Neural cell (in vitro differentiated cells): ENCODE measurements around the gene FCHO1. TPM values are rescaled to one million over a fixed set of nuclear protein-coding genes. Genes with fewer than 3 reads are reported as not detected.

Experiments
- H2AFZ ChIP-seq: fragments of 200-600, 300-800 bp; sonication (generic), shearing (Covaris generic); 2 replicates; pipeline ENCODE4 v1.6.0; 2014; ENCODE audit warnings: low read depth, mild to moderate bottlenecking, antibody characterized with exemption, low read length, moderate library complexity
- H3F3A ChIP-seq: fragments of 200-600 bp; shearing (Covaris generic); 2 replicates; pipeline ENCODE4 v1.6.1; 2016; ENCODE audit warnings: mild to moderate bottlenecking, moderate library complexity, mixed read lengths, antibody characterized with exemption, low read length; ENCODE audit not compliant: insufficient read depth, poor library complexity, severe bottlenecking
- H3K27ac ChIP-seq: fragments of 200-600, 300-800 bp; sonication (generic), shearing (Covaris generic); 2 replicates; pipeline ENCODE4 v1.5.1; 2014; ENCODE audit warnings: mild to moderate bottlenecking, low read length, moderate library complexity
- H3K27me3 ChIP-seq: fragments of 300-800, 200-600 bp; sonication (generic), shearing (Covaris generic); 2 replicates; pipeline ENCODE4 v1.6.0; 2014; ENCODE audit warnings: mild to moderate bottlenecking, low read depth, low read length, moderate library complexity; ENCODE audit not compliant: insufficient read depth
- H3K36me3 ChIP-seq: fragments of 300-800, 200-600 bp; sonication (generic), shearing (Covaris generic); 2 replicates; pipeline ENCODE4 v1.5.1; 2014; ENCODE audit warnings: mild to moderate bottlenecking, antibody characterized with exemption, low read length, moderate library complexity; ENCODE audit not compliant: insufficient read depth
- H3K4me2 ChIP-seq: fragments of 300-800, 200-600 bp; sonication (generic), shearing (Covaris generic); 2 replicates; pipeline ENCODE4 v1.6.0; 2014; ENCODE audit warnings: mild to moderate bottlenecking, low read length
- H3K4me3 ChIP-seq: fragments of 300-800, 200-600 bp; sonication (generic), shearing (Covaris generic); 2 replicates; pipeline ENCODE4 v1.5.1; 2014; ENCODE audit warnings: mild to moderate bottlenecking, low read length, moderate library complexity
- H3K79me2 ChIP-seq: fragments of 200-600 bp; shearing (Covaris generic); replicated peaks from 2 replicates; pipeline ENCODE4 v1.6.0; 2014; ENCODE audit warnings: mild to moderate bottlenecking, low read length, moderate library complexity; ENCODE audit not compliant: insufficient read depth
- H3K9ac ChIP-seq: fragments of 300-800, 200-600 bp; sonication (generic), shearing (Covaris generic); 2 replicates; pipeline ENCODE4 v1.6.1; 2016; ENCODE audit warnings: mild to moderate bottlenecking, low read length, mixed read lengths
- H3K9me2 ChIP-seq: fragments of 200-600 bp; shearing (Covaris generic); 2 replicates; pipeline ENCODE4 v1.6.1; 2016; ENCODE audit warnings: mild to moderate bottlenecking, low read length, mixed read lengths; ENCODE audit not compliant: insufficient read depth
- H3K9me3 ChIP-seq: fragments of 200-600, 300-800 bp; sonication (generic), shearing (Covaris generic); 2 replicates; pipeline ENCODE4 v1.6.1; 2016; ENCODE audit warnings: mild to moderate bottlenecking, mixed run types, low read length, moderate library complexity, mixed read lengths
- H4K20me1 ChIP-seq: fragments of 200-600 bp; shearing (Covaris generic); 2 replicates; pipeline ENCODE4 v1.6.1; 2016; ENCODE audit warnings: mild to moderate bottlenecking, mixed run types; ENCODE audit not compliant: insufficient read depth
- CTCF ChIP-seq: fragments of 450-650 bp; IDR thresholded peaks from 2 replicates; pipeline ENCODE4 v1.5.1; 2014; ENCODE audit warnings: antibody characterized with exemption, mild to moderate bottlenecking, moderate library complexity; ENCODE audit not compliant: poor library complexity, severe bottlenecking
- EP300 ChIP-seq: fragments of 450-650 bp; conservative IDR thresholded peaks from 2 replicates; pipeline ENCODE4 v1.6.1; 2014; ENCODE audit warnings: antibody characterized with exemption, mild to moderate bottlenecking, moderate library complexity; ENCODE audit not compliant: poor library complexity, severe bottlenecking
- EZH2 ChIP-seq: fragments of 200-600, 300-800 bp; shearing (Covaris generic), sonication (generic); IDR thresholded peaks from 2 replicates; pipeline ENCODE4 v1.6.1; 2014; ENCODE audit warnings: antibody characterized with exemption, low read length, borderline replicate concordance, mild to moderate bottlenecking; ENCODE audit not compliant: insufficient read depth, poor library complexity, severe bottlenecking
- MXI1 ChIP-seq: fragments of 450-650 bp; conservative IDR thresholded peaks from 2 replicates; pipeline ENCODE4 v1.6.1; 2014; ENCODE audit warnings: antibody characterized with exemption, mild to moderate bottlenecking; ENCODE audit not compliant: poor library complexity, severe bottlenecking
- POLR2AphosphoS5 ChIP-seq: IDR thresholded peaks from 2 replicates; pipeline ENCODE4 v1.6.1; 2012
- RAD21 ChIP-seq: fragments of 450-650 bp; conservative IDR thresholded peaks from 2 replicates; pipeline ENCODE4 v1.6.1; 2014; ENCODE audit warnings: antibody characterized with exemption, mild to moderate bottlenecking, moderate library complexity
- SMC3 ChIP-seq: fragments of 450-650 bp; conservative IDR thresholded peaks from 2 replicates; pipeline ENCODE4 v1.6.1; 2014; ENCODE audit warnings: antibody characterized with exemption, mild to moderate bottlenecking, moderate library complexity; ENCODE audit not compliant: poor library complexity
- TAF1 ChIP-seq: IDR thresholded peaks from 2 replicates; pipeline ENCODE4 v1.6.1; 2012; ENCODE audit warnings: low read depth
- polyA plus RNA-seq: library from polyadenylated mRNA; depleted of rRNA; stranded (reverse); fragments of >200 nt; gene quantifications from 2 replicates; pipeline ENCODE4 v1.2.3, GENCODE V29; 2014
- TF ChIP-seq, protein P1 (sequence below): IDR thresholded peaks from 2 replicates; pipeline ENCODE4 v1.6.1; 2012; ENCODE audit warnings: borderline replicate concordance

The FCHO1 gene
- polyA plus RNA-seq, 1 donor from 2014 or later, result 39.7 TPM

GRCh38 chr19:17807731-17808316, 56.5 kb downstream of the FCHO1 start:
- no peaks in the 10 kb centered on the region for H4K20me1 ChIP-seq
- no peaks in the 10 kb centered on the region for H3F3A ChIP-seq
- H3K4me2 ChIP-seq, result no peak overlapping the region
- H3K79me2 ChIP-seq, result no peaks in the 10 kb centered on the region
- TF ChIP-seq, protein P1, sequence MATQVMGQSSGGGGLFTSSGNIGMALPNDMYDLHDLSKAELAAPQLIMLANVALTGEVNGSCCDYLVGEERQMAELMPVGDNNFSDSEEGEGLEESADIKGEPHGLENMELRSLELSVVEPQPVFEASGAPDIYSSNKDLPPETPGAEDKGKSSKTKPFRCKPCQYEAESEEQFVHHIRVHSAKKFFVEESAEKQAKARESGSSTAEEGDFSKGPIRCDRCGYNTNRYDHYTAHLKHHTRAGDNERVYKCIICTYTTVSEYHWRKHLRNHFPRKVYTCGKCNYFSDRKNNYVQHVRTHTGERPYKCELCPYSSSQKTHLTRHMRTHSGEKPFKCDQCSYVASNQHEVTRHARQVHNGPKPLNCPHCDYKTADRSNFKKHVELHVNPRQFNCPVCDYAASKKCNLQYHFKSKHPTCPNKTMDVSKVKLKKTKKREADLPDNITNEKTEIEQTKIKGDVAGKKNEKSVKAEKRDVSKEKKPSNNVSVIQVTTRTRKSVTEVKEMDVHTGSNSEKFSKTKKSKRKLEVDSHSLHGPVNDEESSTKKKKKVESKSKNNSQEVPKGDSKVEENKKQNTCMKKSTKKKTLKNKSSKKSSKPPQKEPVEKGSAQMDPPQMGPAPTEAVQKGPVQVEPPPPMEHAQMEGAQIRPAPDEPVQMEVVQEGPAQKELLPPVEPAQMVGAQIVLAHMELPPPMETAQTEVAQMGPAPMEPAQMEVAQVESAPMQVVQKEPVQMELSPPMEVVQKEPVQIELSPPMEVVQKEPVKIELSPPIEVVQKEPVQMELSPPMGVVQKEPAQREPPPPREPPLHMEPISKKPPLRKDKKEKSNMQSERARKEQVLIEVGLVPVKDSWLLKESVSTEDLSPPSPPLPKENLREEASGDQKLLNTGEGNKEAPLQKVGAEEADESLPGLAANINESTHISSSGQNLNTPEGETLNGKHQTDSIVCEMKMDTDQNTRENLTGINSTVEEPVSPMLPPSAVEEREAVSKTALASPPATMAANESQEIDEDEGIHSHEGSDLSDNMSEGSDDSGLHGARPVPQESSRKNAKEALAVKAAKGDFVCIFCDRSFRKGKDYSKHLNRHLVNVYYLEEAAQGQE, result no peak
- TF ChIP-seq TAF1, result no peak
- no peak for TF ChIP-seq POLR2AphosphoS5
- TF ChIP-seq EZH2, result no peak
- TF ChIP-seq SMC3, result no peak
- TF ChIP-seq CTCF, result no peak
- no peak for TF ChIP-seq RAD21
- no peak for TF ChIP-seq MXI1
- TF ChIP-seq EP300, result no peak
- H3K27ac ChIP-seq, result no peak overlapping the region
- H3K27me3 ChIP-seq, result no peaks in the 10 kb centered on the region
- no peak overlapping the region for H3K9ac ChIP-seq
- no peak overlapping the region for H2AFZ ChIP-seq
- H3K36me3 ChIP-seq, result no peaks in the 10 kb centered on the region
- H3K9me3 ChIP-seq, result no peaks in the 10 kb centered on the region
- H3K4me3 ChIP-seq, result no peak overlapping the region
- no peaks in the 10 kb centered on the region for H3K9me2 ChIP-seq

DNA sequence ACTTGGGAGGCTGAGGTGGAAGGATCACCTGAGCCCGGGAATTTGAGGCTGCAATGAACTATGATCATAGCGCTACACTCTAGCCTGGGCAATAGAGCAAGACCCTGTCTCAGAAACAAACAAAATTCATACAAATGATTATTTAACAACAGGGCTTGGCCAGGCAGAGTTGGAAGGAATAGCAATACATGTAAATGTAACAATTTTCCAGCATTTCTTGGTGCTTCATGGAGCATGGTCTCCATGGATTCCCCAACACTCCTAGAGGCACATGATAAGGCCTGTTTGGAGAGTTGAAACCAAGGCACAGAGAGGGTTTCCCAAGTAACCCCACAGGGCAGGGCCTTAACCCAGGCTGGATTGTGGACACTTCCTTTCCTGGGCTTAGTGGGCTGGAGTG, 59.8 kb downstream of the FCHO1 start:
- Histone ChIP-seq H4K20me1 (no peaks in the 10 kb centered on the region), H3K9ac (no peak overlapping the region), H3K9me3 (no peaks in the 10 kb centered on the region), H3K4me2 (no peak overlapping the region), H3F3A (no peaks in the 10 kb centered on the region), H2AFZ (no peak overlapping the region), H3K36me3 (no peaks in the 10 kb centered on the region), H3K27me3 (no peaks in the 10 kb centered on the region), H3K4me3 (no peak overlapping the region), H3K9me2 (no peaks in the 10 kb centered on the region), H3K79me2 (no peaks in the 10 kb centered on the region), H3K27ac (no peak overlapping the region)
- TF ChIP-seq, protein P1, result no peak
- TF ChIP-seq RAD21 (no peak), EP300 (no peak), SMC3 (no peak), MXI1 (no peak), POLR2AphosphoS5 (no peak), CTCF (no peak), EZH2 (no peak), TAF1 (no peak)
